Measurements from ENCODE around the gene FOXK1. TPM values are rescaled to one million over a fixed set of nuclear protein-coding genes. Genes with fewer than 3 reads are reported as not detected.

Gene FOXK1
- total and polyA plus RNA-seq, 2 of the 13 experiments (the other 11 are each of a cell fraction or from before 2014, with no cell fraction given): 4.6 to 8.8 TPM

GRCh38 chr7:4775250-4775847 lies 93.3 kb downstream of the FOXK1 start, which contains the start of gene AP5Z1 (continued):
- TF ChIP-seq ZBTB2 (CRISPR knock-in tag; IDR thresholded peaks at IDR 0.05; ENCODE audit: low read depth) (peak; percentile 59; the same call in 1 of the 2 replicates), RBFOX2 (IDR thresholded peaks at IDR 0.05; ENCODE audit: low read depth, low read length) (peak; percentile 96), MYPOP (CRISPR knock-in tag; IDR thresholded peaks at IDR 0.05) (no peak), ZSCAN30 (CRISPR knock-in tag; IDR thresholded peaks at IDR 0.05) (no peak), ZNF337 (CRISPR knock-in tag; IDR thresholded peaks at IDR 0.05; ENCODE audit: borderline replicate concordance, low read depth) (no peak), ZNF567 (CRISPR knock-in tag; IDR thresholded peaks at IDR 0.05; ENCODE audit: borderline replicate concordance) (peak; percentile 74; the same call in 1 of the 2 replicates), ZBTB38 (CRISPR knock-in tag; IDR thresholded peaks at IDR 0.05) (0 out of 2 replicates have a peak, but pooled peaks have one; percentile 18), ZNF343 (CRISPR knock-in tag; IDR thresholded peaks at IDR 0.05) (0 out of 2 replicates have a peak, but pooled peaks have one; percentile 13), ZNF850 (CRISPR knock-in tag; conservative IDR thresholded peaks at IDR 0.05) (no peak), GRHL1 (CRISPR knock-in tag; conservative IDR thresholded peaks at IDR 0.05) (no peak), KDM5B (CRISPR knock-in tag; IDR thresholded peaks at IDR 0.05; ENCODE audit: borderline replicate concordance) (peak; percentile 52; the same call in 1 of the 2 replicates), HINFP (CRISPR knock-in tag; IDR thresholded peaks at IDR 0.05; ENCODE audit: low read depth) (0 out of 2 replicates have a peak, but pooled peaks have one; percentile 17), TAF15 (IDR thresholded peaks at IDR 0.05; ENCODE audit: low read depth, low read length, poor library complexity, severe bottlenecking) (no peak), CSRNP1 (CRISPR knock-in tag; IDR thresholded peaks at IDR 0.05) (no peak; the same call in 1 of the 2 replicates), POLR2A (IDR thresholded peaks at IDR 0.05; ENCODE audit: insufficient read depth in 1 of 2, low read depth in 2 of 2, low read length in 2 of 2) (peak; percentile 76 to 86), FOXO4 (CRISPR knock-in tag; conservative IDR thresholded peaks at IDR 0.05) (no peak), ZNF224 (CRISPR knock-in tag; IDR thresholded peaks at IDR 0.05) (no peak), FOXK1 (CRISPR knock-in tag; IDR thresholded peaks at IDR 0.05; ENCODE audit: borderline replicate concordance, low read depth) (peak; percentile 95)

Measured in HepG2 (cell line).